ENCODE results near the gene RAMP2. TPM values are rescaled to one million over a fixed set of nuclear protein-coding genes. Genes with fewer than 3 reads are reported as not detected.

Gene RAMP2
- total and polyA plus RNA-seq, 2 of the 13 experiments (the other 11 are each of a cell fraction or from before 2014, with no cell fraction given), result 1.4 to 5.2 TPM

- TF ChIP-seq KLF12 (CRISPR knock-in tag; IDR thresholded peaks at IDR 0.05; ENCODE audit: borderline replicate concordance) (0 out of 2 replicates have a peak, but pooled peaks have one; percentile 21), IRF9 (CRISPR knock-in tag; IDR thresholded peaks at IDR 0.05; ENCODE audit: borderline replicate concordance) (0 out of 2 replicates have a peak, but pooled peaks have one; percentile 48), KDM5B (CRISPR knock-in tag; IDR thresholded peaks at IDR 0.05; ENCODE audit: borderline replicate concordance) (peak; percentile 46; the same call in 1 of the 2 replicates), NCOR1 (IDR thresholded peaks at IDR 0.05; ENCODE audit: borderline replicate concordance, low read length) (no peak), ZNF30 (CRISPR knock-in tag; IDR thresholded peaks at IDR 0.05) (0 out of 2 replicates have a peak, but pooled peaks have one; percentile 22), FOXA1 (IDR thresholded peaks at IDR 0.05) (no peak), FOXA1 (CRISPR knock-in tag; IDR thresholded peaks at IDR 0.05) (no peak), ZNF564 (CRISPR knock-in tag; IDR thresholded peaks at IDR 0.05) (0 out of 2 replicates have a peak, but pooled peaks have one; percentile 25), ZNF737 (CRISPR knock-in tag; IDR thresholded peaks at IDR 0.05; ENCODE audit: borderline replicate concordance) (no peak), ZNF234 (CRISPR knock-in tag; conservative IDR thresholded peaks at IDR 0.05) (no peak), SNRNP70 (IDR thresholded peaks at IDR 0.05; ENCODE audit: low read depth, low read length) (no peak), LCORL (IDR thresholded peaks at IDR 0.05) (no peak), LCORL (CRISPR knock-in tag; IDR thresholded peaks at IDR 0.05) (no peak), HDAC6 (IDR thresholded peaks at IDR 0.05; ENCODE audit: low read depth, low read length) (no peak), ELF4 (CRISPR knock-in tag; IDR thresholded peaks at IDR 0.05; ENCODE audit: borderline replicate concordance) (no peak), KAT8 (CRISPR knock-in tag; IDR thresholded peaks at IDR 0.05) (no peak), MED1 (CRISPR knock-in tag; IDR thresholded peaks at IDR 0.05) (no peak), RORA (CRISPR knock-in tag; IDR thresholded peaks at IDR 0.05) (no peak), CHD4 (IDR thresholded peaks at IDR 0.05; ENCODE audit: borderline replicate concordance, low read length) (no peak), THYN1 (CRISPR knock-in tag; IDR thresholded peaks at IDR 0.05; ENCODE audit: borderline replicate concordance, low read depth) (no peak), MNT (IDR thresholded peaks at IDR 0.05) (no peak), NR0B2 (CRISPR knock-in tag; IDR thresholded peaks at IDR 0.05) (peak; percentile 80; the same call in 1 of the 2 replicates)
- TF ChIP-seq, protein P1, sequence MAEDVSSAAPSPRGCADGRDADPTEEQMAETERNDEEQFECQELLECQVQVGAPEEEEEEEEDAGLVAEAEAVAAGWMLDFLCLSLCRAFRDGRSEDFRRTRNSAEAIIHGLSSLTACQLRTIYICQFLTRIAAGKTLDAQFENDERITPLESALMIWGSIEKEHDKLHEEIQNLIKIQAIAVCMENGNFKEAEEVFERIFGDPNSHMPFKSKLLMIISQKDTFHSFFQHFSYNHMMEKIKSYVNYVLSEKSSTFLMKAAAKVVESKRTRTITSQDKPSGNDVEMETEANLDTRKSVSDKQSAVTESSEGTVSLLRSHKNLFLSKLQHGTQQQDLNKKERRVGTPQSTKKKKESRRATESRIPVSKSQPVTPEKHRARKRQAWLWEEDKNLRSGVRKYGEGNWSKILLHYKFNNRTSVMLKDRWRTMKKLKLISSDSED (CRISPR knock-in tag; IDR thresholded peaks at IDR 0.05), result no peak
- TF ChIP-seq, protein P2, sequence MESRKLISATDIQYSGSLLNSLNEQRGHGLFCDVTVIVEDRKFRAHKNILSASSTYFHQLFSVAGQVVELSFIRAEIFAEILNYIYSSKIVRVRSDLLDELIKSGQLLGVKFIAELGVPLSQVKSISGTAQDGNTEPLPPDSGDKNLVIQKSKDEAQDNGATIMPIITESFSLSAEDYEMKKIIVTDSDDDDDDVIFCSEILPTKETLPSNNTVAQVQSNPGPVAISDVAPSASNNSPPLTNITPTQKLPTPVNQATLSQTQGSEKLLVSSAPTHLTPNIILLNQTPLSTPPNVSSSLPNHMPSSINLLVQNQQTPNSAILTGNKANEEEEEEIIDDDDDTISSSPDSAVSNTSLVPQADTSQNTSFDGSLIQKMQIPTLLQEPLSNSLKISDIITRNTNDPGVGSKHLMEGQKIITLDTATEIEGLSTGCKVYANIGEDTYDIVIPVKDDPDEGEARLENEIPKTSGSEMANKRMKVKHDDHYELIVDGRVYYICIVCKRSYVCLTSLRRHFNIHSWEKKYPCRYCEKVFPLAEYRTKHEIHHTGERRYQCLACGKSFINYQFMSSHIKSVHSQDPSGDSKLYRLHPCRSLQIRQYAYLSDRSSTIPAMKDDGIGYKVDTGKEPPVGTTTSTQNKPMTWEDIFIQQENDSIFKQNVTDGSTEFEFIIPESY (CRISPR knock-in tag; IDR thresholded peaks at IDR 0.05), result peak; percentile 2; the same call in 1 of the 2 replicates
These were observed 20.0 kb downstream of the RAMP2 start (continued) for GRCh38 chr17:42780851-42781638.
